Midbrain (tissue), 1 donor: ENCODE results near the gene CD300LF.

ENCODE experiments used
- DNase-seq: peaks from one replicate; lab custom pipeline; 2025; lab: John Stamatoyannopoulos, UW

CD300LF gene

GRCh38 chr17:74712756-74713155 lies at the start of gene CD300LF:
Gene CD300LF, minus strand, starts transcription at chr17:74712923. Its CDS starts 57 bp downstream, at chr17:74712866.
- peak; percentile 38 for DNase-seq

DNA sequence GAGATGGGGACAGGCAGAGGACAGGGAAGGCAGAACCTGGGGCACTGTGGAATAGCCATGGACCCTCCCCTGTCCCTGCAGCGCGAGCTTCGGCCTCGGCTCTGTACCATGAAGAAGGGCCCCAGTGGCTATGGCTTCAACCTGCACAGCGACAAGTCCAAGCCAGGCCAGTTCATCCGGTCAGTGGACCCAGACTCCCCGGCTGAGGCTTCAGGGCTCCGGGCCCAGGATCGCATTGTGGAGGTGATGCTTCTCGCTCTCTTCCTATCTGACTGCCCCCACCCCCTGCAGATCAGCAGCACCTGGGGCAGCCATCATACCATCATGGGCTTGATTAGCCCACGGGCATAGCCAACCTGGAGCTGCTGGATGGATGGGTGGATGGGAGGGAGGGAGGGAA lies 49.2 kb upstream of the CD300LF start:
- DNase-seq = no peak

GRCh38 chr17:74761419-74761818 lies 48.7 kb upstream of the CD300LF start:
- no peak for DNase-seq

DNA sequence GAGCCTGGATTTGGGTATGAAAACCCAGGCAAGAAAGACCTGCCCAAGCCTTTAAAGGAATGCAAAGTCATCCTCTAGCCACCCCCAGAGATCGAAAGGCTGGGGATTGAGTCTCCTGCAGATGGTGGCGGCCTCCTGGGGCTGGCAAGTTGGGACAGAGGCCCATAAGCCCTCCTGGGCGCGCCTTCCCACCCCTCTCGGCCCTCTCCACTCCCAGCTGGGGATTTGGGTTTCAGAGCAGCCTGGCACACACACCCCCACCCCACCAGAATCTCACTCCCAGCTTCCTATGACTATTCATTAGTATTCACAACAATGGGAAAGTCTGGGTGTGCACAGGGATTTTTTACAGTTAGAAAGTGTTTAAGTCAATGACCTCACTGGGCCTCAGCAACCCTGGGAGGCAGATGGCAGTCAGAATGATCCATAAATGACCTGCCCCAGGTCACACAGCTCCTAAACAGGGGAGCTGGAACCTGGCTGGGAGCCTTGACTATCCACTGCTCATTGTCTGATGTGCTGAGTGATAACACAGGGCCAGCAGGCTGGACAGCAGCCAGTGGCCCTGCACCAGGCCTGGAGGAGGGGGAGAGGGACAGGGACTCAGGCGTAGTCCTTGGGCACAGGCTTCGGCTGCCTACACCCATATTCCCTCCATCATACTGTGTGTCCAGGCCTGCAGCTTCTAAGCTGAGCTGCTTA lies 47.8 kb upstream of the CD300LF start:
- DNase-seq = peak; percentile 39

GRCh38 chr17:74759941-74760340 lies 47.2 kb upstream of the CD300LF start:
- no peak for DNase-seq

DNA sequence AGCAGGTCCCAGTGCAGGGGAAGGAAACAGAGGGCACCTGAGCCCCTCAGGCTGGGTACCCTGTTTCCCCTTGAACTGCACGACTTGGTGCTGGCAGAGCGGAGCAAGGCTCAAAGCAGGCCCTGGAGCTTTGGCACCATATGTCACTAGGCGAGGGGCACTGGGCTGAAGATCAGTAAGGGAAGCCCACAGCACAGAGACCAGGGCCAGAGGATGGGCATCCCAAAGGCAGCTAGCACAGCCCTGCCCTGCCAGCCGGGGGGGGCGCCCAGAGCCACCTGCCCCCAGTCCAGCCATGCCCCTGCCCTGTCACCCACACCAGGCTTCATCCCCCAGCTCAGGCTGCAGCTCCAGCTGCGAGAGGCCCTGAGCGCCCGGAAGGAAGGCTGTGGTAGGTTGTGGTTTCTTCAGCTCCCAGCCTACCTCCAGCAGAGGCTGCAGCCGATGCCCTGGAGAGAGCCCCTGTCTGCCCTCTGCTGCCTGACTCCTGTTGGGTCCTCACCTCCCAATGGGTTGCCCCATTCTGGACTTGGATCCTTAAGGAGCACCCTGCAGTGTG lies 46.6 kb upstream of the CD300LF start:
- DNase-seq = no peak

DNA sequence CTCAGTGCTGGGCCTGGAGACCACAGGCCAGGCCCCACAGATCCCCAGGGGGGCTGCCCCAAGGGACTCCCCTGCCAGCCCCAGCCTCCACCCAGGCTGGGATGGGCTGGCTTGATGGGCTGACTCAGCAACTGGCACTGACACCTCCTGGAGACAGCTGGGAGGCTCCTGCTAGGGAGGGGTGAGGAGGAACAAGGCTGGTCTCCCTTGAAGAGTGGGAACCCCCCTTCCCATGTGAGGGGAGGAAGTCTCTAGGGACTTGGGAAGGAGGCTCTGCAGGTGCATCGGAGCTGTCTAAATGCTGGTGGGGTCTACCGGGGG lies 46.1 kb upstream of the CD300LF start:
- DNase-seq = no peak

GRCh38 chr17:74757931-74758847 lies 45.5 kb upstream of the CD300LF start:
- DNase-seq = no peak

DNA sequence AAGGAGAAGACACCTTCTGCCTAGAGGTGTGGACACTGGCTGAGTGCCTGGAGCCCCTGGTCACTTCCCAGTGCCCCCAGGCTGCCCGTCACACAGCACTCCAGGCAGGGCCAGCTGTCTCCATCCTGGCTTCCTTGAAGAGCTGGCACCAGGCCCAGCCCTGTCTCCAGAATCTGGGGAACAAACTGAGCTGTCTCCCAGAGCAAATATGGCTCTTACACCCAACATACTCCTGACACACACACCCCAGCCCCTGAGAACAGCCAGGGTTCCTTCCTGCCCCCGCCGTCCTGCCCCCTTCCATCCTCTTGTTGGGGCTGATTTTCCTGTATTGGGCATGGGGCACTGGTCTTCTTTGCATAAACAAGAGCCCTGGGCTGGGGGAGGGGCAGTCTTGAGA lies 44.8 kb upstream of the CD300LF start:
- peak; percentile 42 for DNase-seq

DNA sequence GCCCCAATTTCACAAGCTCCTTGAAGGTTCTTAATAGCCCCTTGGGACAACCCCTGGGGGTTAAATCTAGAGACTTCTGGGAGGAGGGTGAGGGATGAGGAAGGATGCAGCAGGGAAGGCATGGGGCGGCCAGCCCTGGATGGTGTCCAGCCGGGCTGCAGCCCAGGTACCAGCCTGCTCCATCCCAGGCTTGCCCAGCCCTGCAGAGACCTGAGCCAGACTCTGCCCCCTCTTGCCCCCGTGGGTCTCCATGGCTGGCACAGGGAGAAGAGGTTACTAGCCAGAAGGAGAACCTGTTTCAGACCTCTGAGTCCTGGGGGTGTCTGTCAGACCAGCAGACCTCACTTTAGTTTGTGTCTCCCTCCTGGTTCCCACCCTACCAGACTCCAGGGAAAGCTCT lies 44.2 kb upstream of the CD300LF start:
- no peak for DNase-seq

DNA sequence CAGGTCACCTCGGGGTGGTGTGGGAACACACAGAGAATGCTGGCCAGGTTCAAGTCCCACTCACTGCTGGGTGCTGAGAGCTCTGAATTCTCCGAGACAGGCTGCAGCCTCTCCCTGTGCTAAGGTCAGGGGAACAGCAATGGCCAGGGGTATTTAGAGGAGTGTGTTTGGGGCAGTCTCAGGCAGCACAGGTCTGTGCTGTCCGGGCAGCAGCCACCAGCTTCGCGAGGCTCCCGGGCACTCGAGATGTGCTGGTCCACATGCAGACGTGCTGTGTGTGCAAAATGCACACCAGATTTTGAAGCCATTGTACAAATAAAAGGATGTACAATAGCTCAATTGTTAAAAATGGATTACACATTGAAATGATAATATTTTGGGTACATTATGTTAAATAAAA lies 42.8 kb upstream of the CD300LF start:
- no peak for DNase-seq

DNA sequence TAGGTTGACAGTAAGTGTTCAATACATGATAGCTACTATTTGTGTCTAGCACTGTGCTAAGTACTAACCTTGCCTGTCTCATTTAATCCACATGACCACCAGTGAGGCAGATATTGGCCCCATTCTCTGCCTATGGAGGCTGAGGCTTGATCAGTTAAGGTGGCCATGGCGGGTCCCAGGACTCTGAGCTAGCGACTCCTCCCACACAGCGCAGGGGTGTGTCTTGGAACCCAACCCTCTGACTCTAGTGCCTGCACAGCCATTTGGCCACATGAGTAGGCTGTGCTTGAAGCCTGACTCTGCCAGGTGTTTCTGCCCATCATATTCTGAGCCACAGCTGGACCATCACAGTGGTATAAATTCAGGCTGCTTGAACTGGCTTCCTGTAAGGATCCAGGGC lies 42.1 kb upstream of the CD300LF start:
- no peak for DNase-seq

DNA sequence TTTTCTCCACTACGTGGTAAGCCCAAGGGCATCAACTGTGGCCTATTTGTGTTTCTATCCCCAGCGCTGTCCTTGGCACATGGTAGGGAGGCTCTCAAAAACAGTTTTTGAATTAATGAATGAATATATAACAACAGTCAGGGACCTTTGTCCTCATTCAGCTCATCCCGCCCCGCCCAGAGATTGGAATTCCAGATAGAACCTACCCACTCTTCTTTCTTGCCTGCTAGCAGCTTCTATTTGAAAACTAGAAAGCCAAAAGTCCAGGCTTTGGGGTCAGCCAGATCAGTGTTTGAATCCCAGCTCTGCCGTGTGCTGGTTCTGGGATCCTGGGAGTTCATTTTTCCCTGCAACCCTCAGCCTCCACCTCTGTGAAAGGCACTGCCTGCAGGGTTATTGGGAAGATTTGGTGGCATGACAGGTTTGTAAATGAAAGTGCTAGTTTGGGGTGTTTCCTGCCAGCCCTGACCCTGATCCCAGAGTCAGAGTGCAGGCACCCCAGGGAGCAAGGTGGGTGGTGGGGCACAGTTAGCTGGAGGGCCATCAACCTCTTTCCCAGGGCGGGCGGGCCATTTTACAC lies 40.2 kb upstream of the CD300LF start:
- no peak for DNase-seq

- DNase-seq = no peak
These were observed 39.7 kb upstream of the CD300LF start for GRCh38 chr17:74752415-74752814.

GRCh38 chr17:74750327-74751069 lies 37.8 kb upstream of the CD300LF start:
- DNase-seq = peak; percentile 57

- no peak for DNase-seq
These were observed 37.3 kb upstream of the CD300LF start for GRCh38 chr17:74750039-74750326.

DNA sequence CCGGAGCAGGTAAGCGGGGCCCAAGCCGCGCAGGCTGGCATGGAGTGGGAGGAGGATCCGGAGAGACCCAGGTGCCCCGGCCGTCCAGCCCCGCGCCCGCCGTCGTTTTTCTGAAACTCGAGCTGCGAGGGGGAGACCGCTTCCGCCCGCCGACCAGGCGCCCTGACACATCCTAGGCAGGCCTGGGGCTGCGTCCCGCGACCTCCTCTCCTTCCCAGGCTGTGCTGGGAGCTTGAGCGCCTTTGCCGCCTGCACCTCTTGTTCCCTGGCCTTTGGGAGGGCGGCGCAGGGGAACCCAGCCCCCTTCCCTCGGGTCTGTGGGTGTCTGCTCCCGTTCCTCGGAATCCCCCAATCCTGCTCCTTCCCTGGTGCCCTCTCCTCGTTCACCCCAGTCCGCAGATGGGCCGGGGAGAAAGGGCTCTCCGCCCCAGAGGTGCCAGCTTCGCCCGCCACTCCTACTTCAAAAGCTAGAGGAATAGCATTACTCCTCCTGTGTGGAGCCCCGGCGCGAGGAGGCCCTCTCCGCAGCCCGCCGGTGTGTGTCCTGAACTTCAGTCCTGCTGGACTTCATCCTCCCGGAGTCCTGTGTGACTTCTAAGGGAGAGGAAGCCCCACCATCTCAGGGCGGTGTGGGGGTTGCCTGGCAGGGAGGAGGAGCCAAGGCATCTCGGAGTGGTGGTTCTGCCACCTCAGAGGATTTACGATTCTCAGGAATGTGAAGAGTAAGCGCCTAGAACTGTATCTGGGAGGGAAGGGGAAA lies 36.7 kb upstream of the CD300LF start:
- DNase-seq = no peak

GRCh38 chr17:74748529-74749278 lies 36.0 kb upstream of the CD300LF start, which contains the start of gene NHERF1:
Gene NHERF1, plus strand, starts transcription at chr17:74748628. Its CDS starts 219 bp downstream, at chr17:74748847.
- peak; percentile 97 for DNase-seq

DNA sequence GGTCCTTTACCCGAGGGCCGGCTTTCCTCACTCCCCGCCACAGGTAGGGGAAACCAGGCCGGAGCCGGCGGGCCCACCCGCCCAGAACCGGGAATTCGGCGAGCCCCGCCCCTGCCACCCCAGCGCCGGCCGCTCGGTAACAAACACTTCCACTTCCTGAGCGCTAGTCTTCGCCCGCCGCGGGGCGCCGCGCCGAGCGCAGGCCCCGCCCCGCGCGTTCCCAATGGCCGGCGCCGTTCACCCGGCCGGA lies 35.5 kb upstream of the CD300LF start:
- DNase-seq = no peak

DNA sequence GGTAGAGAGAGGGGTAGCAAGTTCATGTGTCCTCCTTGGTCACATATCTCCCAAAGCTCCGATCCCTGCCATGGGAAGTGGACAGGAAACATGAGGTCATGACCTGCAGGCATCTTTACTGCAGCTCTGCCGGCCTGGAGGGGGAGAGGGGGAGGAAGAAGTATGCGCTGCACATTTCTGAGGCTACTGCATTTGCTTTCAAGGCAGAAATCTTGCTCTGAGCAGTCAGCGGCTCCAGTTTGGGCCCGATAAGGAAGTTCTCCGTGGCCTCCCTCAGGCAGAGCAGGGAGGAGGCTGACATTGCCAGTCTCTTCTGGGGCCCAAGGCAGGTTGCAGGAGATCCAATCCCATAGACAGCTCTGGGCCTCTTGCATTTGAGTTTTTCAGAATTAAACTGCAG lies 34.2 kb upstream of the CD300LF start:
- DNase-seq = no peak

DNA sequence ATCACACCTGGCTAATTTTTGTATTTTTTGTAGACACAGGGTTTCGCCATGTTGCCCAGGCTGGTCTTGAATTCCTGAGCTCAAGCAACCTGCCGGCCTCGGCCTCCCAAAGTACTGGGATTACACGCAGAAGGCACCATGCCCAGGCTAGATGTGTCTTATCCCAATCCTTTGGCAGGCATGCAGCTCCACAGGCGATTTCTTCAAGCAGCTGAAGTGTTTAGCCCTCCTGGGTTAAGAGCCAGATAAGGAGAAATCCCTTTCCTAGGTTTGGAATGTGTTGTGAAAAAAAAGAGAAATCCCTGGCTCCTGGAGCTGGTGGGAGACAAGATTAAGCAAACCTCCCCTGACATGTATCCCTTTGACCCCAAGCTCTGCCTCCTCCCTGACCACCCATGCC lies 33.7 kb upstream of the CD300LF start:
- DNase-seq = no peak
